Peyer's patch (tissue), 4 donors: ENCODE measurements around the gene RNU5D-1.

Experiments
- POLR2A ChIP-seq, 2 donors: fragments of 450-650 bp; IDR thresholded peaks; one replicate each; pipeline ENCODE4 v1.5.1; 2017; ENCODE audit warnings: antibody characterized with exemption in 2 of 2, mild to moderate bottlenecking in 2 of 2, moderate library complexity in 2 of 2
- TF ChIP-seq, protein P1 (sequence below), 6 experiments: fragments of 450-650 bp in 4 of 6; fragments of 200-600 bp in 2 of 6; sonication (generic) in 1 of 6; IDR thresholded peaks; one replicate each; pipeline ENCODE4 v1.5.1; 2017 to 2019; ENCODE audit warnings: antibody characterized with exemption in 6 of 6, mild to moderate bottlenecking in 3 of 6, moderate library complexity in 1 of 6

- TF ChIP-seq, protein P1, sequence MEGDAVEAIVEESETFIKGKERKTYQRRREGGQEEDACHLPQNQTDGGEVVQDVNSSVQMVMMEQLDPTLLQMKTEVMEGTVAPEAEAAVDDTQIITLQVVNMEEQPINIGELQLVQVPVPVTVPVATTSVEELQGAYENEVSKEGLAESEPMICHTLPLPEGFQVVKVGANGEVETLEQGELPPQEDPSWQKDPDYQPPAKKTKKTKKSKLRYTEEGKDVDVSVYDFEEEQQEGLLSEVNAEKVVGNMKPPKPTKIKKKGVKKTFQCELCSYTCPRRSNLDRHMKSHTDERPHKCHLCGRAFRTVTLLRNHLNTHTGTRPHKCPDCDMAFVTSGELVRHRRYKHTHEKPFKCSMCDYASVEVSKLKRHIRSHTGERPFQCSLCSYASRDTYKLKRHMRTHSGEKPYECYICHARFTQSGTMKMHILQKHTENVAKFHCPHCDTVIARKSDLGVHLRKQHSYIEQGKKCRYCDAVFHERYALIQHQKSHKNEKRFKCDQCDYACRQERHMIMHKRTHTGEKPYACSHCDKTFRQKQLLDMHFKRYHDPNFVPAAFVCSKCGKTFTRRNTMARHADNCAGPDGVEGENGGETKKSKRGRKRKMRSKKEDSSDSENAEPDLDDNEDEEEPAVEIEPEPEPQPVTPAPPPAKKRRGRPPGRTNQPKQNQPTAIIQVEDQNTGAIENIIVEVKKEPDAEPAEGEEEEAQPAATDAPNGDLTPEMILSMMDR (IDR thresholded peaks at IDR 0.05): no peak
- no peak for TF ChIP-seq POLR2A (IDR thresholded peaks at IDR 0.05)
These were observed 37.1 kb downstream of the RNU5D-1 start for GRCh38 chr1:44693900-44694299.
